HG03196 (cell line): ENCODE results near the gene CRLF3.
"Not testable (repeated sequence)": the region's sequence is repeated elsewhere in the genome, so short reads cannot be mapped to it uniquely, and the experiment has no call there.

Experiments
- ATAC-seq: cut with Tn5 transposase; IDR thresholded peaks from one replicate; pipeline ENCODE4 v1.9.1; 2021; ENCODE audit not compliant: unreplicated experiment

Gene CRLF3

GRCh38 chr17:30747621-30748020, 76.9 kb downstream of the CRLF3 start:
- ATAC-seq, result not testable (repeated sequence)

GRCh38 chr17:30742669-30743068, 81.8 kb downstream of the CRLF3 start:
- ATAC-seq, result not testable (repeated sequence)

GRCh38 chr17:30736371-30736770, 88.1 kb downstream of the CRLF3 start:
- not testable (repeated sequence) for ATAC-seq

- ATAC-seq, result not testable (repeated sequence)
These were observed 88.8 kb downstream of the CRLF3 start for GRCh38 chr17:30735644-30736043.

GRCh38 chr17:30735206-30735605, 89.3 kb downstream of the CRLF3 start:
- ATAC-seq, result not testable (repeated sequence)

GRCh38 chr17:30734153-30734552, 90.3 kb downstream of the CRLF3 start:
- ATAC-seq, result not testable (repeated sequence)
